H9 (cell line): Measurements from ENCODE around the gene MORC1. TPM values are rescaled to one million over a fixed set of nuclear protein-coding genes. Genes with fewer than 3 reads are reported as not detected.

Source experiments
- DNase-seq: peaks from one replicate; pipeline ENCODE4 v3.0.0-alpha.2; 2017
- H2AFZ ChIP-seq: one replicate; pipeline ENCODE4 v1.6.1; 2013; ENCODE audit warnings: mild to moderate bottlenecking, low read length, control low read depth, moderate library complexity
- H2AK5ac ChIP-seq: 2 replicates; pipeline ENCODE4 v1.6.1; 2013; ENCODE audit warnings: low read length, control low read depth, mixed read lengths; ENCODE audit not compliant: insufficient read length
- H2BK120ac ChIP-seq: one replicate; pipeline ENCODE4 v1.6.1; 2013; ENCODE audit warnings: low read depth, mild to moderate bottlenecking, low read length, control low read depth, inconsistent platforms; ENCODE audit not compliant: poor library complexity, severe bottlenecking
- H2BK12ac ChIP-seq: 2 replicates; pipeline ENCODE4 v1.6.1; 2013; ENCODE audit warnings: low read length, control low read depth, mixed read lengths, low read depth; ENCODE audit not compliant: insufficient read length
- H2BK15ac ChIP-seq: 2 replicates; pipeline ENCODE4 v1.6.1; 2013; ENCODE audit warnings: low read depth, low read length, control low read depth
- H2BK20ac ChIP-seq: one replicate; pipeline ENCODE4 v1.6.1; 2013; ENCODE audit warnings: low read depth, mild to moderate bottlenecking, low read length, control low read depth, inconsistent platforms; ENCODE audit not compliant: poor library complexity, severe bottlenecking
- H2BK5ac ChIP-seq: 2 replicates; pipeline ENCODE4 v1.6.1; 2013; ENCODE audit warnings: low read length, control low read depth, mixed read lengths; ENCODE audit not compliant: insufficient read length
- H3K14ac ChIP-seq: 2 replicates; pipeline ENCODE4 v1.6.1; 2013; ENCODE audit warnings: low read length, control low read depth; ENCODE audit not compliant: insufficient read depth
- H3K18ac ChIP-seq: 2 replicates; pipeline ENCODE4 v1.6.1; 2013; ENCODE audit warnings: low read depth, mild to moderate bottlenecking, mixed read lengths, low read length, control low read depth; ENCODE audit not compliant: insufficient read length
- H3K23ac ChIP-seq: 2 replicates; pipeline ENCODE4 v1.6.1; 2013; ENCODE audit warnings: low read length, control low read depth, mixed read lengths, low read depth; ENCODE audit not compliant: insufficient read length
- H3K23me2 ChIP-seq: 2 replicates; pipeline ENCODE4 v1.6.1; 2013; ENCODE audit warnings: low read depth, mild to moderate bottlenecking, mixed read lengths, low read length, control low read depth; ENCODE audit not compliant: insufficient read length, poor library complexity, severe bottlenecking
- H3K27ac ChIP-seq: 2 replicates; pipeline ENCODE4 v1.5.1; 2013; ENCODE audit warnings: low read length, control low read depth, mixed read lengths, low read depth; ENCODE audit not compliant: insufficient read length
- H3K27me3 ChIP-seq: 2 replicates; pipeline ENCODE4 v1.6.1; 2013; ENCODE audit warnings: low read length, control low read depth, inconsistent platforms; ENCODE audit not compliant: insufficient read depth
- H3K4ac ChIP-seq: 2 replicates; pipeline ENCODE4 v1.6.1; 2013; ENCODE audit warnings: low read depth, mild to moderate bottlenecking, control low read depth, inconsistent platforms, low read length, moderate library complexity
- H3K4me1 ChIP-seq: 2 replicates; pipeline ENCODE4 v1.6.1; 2013; ENCODE audit warnings: low read length, control low read depth, inconsistent platforms; ENCODE audit not compliant: insufficient read depth
- H3K4me2 ChIP-seq: 2 replicates; pipeline ENCODE4 v1.6.1; 2013; ENCODE audit warnings: low read length, control low read depth, mixed read lengths; ENCODE audit not compliant: insufficient read length, insufficient read depth
- H3K56ac ChIP-seq: 2 replicates; pipeline ENCODE4 v1.6.1; 2013; ENCODE audit warnings: low read depth, mild to moderate bottlenecking, mixed read lengths, low read length, control low read depth; ENCODE audit not compliant: insufficient read length
- H3K79me1 ChIP-seq: 2 replicates; pipeline ENCODE4 v1.6.1; 2013; ENCODE audit warnings: low read depth, mild to moderate bottlenecking, moderate library complexity, low read length, control low read depth, inconsistent platforms; ENCODE audit not compliant: insufficient read depth, poor library complexity, severe bottlenecking
- H3K79me2 ChIP-seq: 2 replicates; pipeline ENCODE4 v1.6.1; 2013; ENCODE audit warnings: low read length, control low read depth, inconsistent platforms; ENCODE audit not compliant: insufficient read depth
- H3K9ac ChIP-seq: 2 replicates; pipeline ENCODE4 v1.6.1; 2013; ENCODE audit warnings: low read length, control low read depth, mixed read lengths; ENCODE audit not compliant: insufficient read length; ENCODE audit errors: extremely low read depth
- H3K9me3 ChIP-seq: one replicate; pipeline ENCODE4 v1.6.1; 2013; ENCODE audit warnings: low read depth, low read length, inconsistent platforms; ENCODE audit not compliant: control insufficient read depth
- H3T11ph ChIP-seq: one replicate; pipeline ENCODE4 v1.6.1; 2013; ENCODE audit warnings: mild to moderate bottlenecking, low read length, control low read depth, inconsistent platforms
- H4K20me1 ChIP-seq: one replicate; pipeline ENCODE4 v1.6.1; 2013; ENCODE audit not compliant: control insufficient read depth, insufficient read length, insufficient read depth
- H4K5ac ChIP-seq: 2 replicates; pipeline ENCODE4 v1.6.1; 2013; ENCODE audit warnings: low read depth, mild to moderate bottlenecking, mixed read lengths, low read length, control low read depth; ENCODE audit not compliant: insufficient read length
- H4K8ac ChIP-seq: replicated peaks from 2 replicates; pipeline ENCODE4 v1.6.1; 2013; ENCODE audit warnings: low read length, control low read depth, mixed read lengths, low read depth; ENCODE audit not compliant: insufficient read length
- H4K91ac ChIP-seq: 2 replicates; pipeline ENCODE4 v1.6.1; 2013; ENCODE audit warnings: low read depth, mild to moderate bottlenecking, moderate library complexity, mixed read lengths, low read length, control low read depth; ENCODE audit not compliant: insufficient read length
- H3K27ac Mint-ChIP-seq, 3 experiments: 2 replicates in 2 of 3; 3 replicates in 1 of 3; pipeline ENCODE4 v1.8.0; 2020 to 2021; ENCODE audit warnings: mixed read lengths in 3 of 3, mild to moderate bottlenecking in 1 of 3, moderate library complexity in 1 of 3
- H3K27me3 Mint-ChIP-seq: 2 replicates; pipeline ENCODE4 v1.8.0; 2021; ENCODE audit warnings: low read depth, mild to moderate bottlenecking, moderate library complexity, mixed read lengths
- H3K36me3 Mint-ChIP-seq, 3 experiments: 2 replicates in 2 of 3; 3 replicates in 1 of 3; pipeline ENCODE4 v1.8.0; 2020 to 2021; ENCODE audit warnings: low read depth in 3 of 3, mixed read lengths in 3 of 3; ENCODE audit not compliant: insufficient read depth in 1 of 3
- H3K4me1 Mint-ChIP-seq, 2 experiments: 2 replicates each; pipeline ENCODE4 v1.8.0; 2020; ENCODE audit warnings: mixed read lengths in 2 of 2
- H3K4me3 Mint-ChIP-seq, 2 experiments: 2 replicates in 1 of 2; 3 replicates in 1 of 2; pipeline ENCODE4 v1.8.0; 2020 to 2021; ENCODE audit warnings: mild to moderate bottlenecking in 2 of 2, mixed read lengths in 2 of 2, moderate library complexity in 1 of 2
- H3K9me3 Mint-ChIP-seq, 2 experiments: 2 replicates in 1 of 2; 3 replicates in 1 of 2; pipeline ENCODE4 v1.8.0; 2020; ENCODE audit warnings: mild to moderate bottlenecking in 2 of 2, mixed read lengths in 2 of 2, moderate library complexity in 1 of 2
- CTCF ChIP-seq: fragments of 200-600 bp; sonication (generic); conservative IDR thresholded peaks from 3 replicates; pipeline ENCODE4 v1.8.0; 2021; ENCODE audit warnings: antibody characterized with exemption, mild to moderate bottlenecking
- WGBS: extraction: QIAGEN DNeasy Blood & Tissue Kit; methylation state at CpG from one replicate; pipeline ENCODE4 v1.1.7; 2013; ENCODE audit warnings: missing lambda C conversion rate, low lambda C conversion rate, mixed read lengths; ENCODE audit not compliant: insufficient read length; ENCODE audit errors: extremely low coverage; 5-methylcytosine and 5-hydroxymethylcytosine counted together
- total RNA-seq: library from RNA; stranded (reverse); gene quantifications from 2 replicates; pipeline ENCODE4 v1.2.1, GENCODE V29; 2021

The MORC1 gene
- total RNA-seq, 1 experiment from 2014 or later = not detected

DNA sequence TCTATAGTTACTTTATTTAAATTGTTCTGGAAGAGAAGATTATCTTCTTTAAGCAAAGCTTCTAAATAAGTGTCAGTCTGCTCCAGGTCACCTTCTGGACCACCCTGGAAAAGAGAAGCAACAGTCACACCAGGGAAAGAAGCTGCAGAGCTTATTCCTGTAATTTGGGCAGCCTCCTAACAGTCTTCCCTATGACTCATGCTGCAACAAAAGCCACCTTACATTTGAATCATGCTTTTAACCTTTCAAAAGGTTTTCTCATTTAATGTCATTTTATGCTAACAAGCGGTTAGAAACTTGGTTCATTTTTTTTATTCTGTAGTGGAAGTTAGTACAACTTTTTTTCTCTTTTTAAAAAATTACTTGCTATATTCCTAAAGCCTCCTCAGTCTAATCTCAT lies 158.9 kb downstream of the MORC1 start:
- no peak overlapping the region for H2BK15ac ChIP-seq
- H3K4me1 ChIP-seq = no peaks in the 10 kb centered on the region
- no peak overlapping the region for H3K4me2 ChIP-seq
- no peaks in the 10 kb centered on the region for H4K20me1 ChIP-seq
- H3K79me2 ChIP-seq = no peaks in the 10 kb centered on the region
- H3K36me3 Mint-ChIP-seq = no peaks in the 10 kb centered on the region
- no peaks in the 10 kb centered on the region for H3K27me3 Mint-ChIP-seq
- H3K4ac ChIP-seq = no peak overlapping the region
- no peak overlapping the region for H3K18ac ChIP-seq
- no peak overlapping the region for H2AK5ac ChIP-seq
- H3K4me3 Mint-ChIP-seq = no peak overlapping the region
- no peak overlapping the region for H3K23ac ChIP-seq
- no peak for DNase-seq
- H3K27ac Mint-ChIP-seq = peak overlapping the region in 1 of 3 experiments; percentile 37; a peak in 1 of 7 replicates
- no peak overlapping the region for H2BK120ac ChIP-seq
- no peak overlapping the region for H3K56ac ChIP-seq
- H4K91ac ChIP-seq = no peak overlapping the region
- no peaks in the 10 kb centered on the region for H3K79me1 ChIP-seq
- H3T11ph ChIP-seq = no peak overlapping the region
- H2BK5ac ChIP-seq = no peak overlapping the region
- no peak for TF ChIP-seq CTCF
- no peak overlapping the region for H2BK12ac ChIP-seq
- H3K9me3 Mint-ChIP-seq = no peaks in the 10 kb centered on the region
- no peaks in the 10 kb centered on the region for H3K23me2 ChIP-seq
- H3K4me1 Mint-ChIP-seq = peaks cover 8% of the 10 kb centered on the region in 2 experiments
- H3K9ac ChIP-seq = no peak overlapping the region
- H4K5ac ChIP-seq = no peak overlapping the region
- no peaks in the 10 kb centered on the region for H3K9me3 ChIP-seq
- no peak overlapping the region for H2AFZ ChIP-seq
- H3K14ac ChIP-seq = no peak overlapping the region
- no peak overlapping the region for H2BK20ac ChIP-seq
- no CpG with 5 or more reads among the region's 1 CpG for WGBS
- H3K27ac ChIP-seq = no peak overlapping the region
- H4K8ac ChIP-seq = no peak overlapping the region
- H3K27me3 ChIP-seq = no peaks in the 10 kb centered on the region
